GM19099 (cell line): Measurements from ENCODE around the gene CYS1.

ENCODE experiments used
- POLR2A ChIP-seq: IDR thresholded peaks from 3 replicates; pipeline ENCODE4 v1.6.1; 2011; ENCODE audit warnings: low read depth; ENCODE audit not compliant: insufficient read length; ENCODE audit errors: extremely low read depth

Gene CYS1

DNA sequence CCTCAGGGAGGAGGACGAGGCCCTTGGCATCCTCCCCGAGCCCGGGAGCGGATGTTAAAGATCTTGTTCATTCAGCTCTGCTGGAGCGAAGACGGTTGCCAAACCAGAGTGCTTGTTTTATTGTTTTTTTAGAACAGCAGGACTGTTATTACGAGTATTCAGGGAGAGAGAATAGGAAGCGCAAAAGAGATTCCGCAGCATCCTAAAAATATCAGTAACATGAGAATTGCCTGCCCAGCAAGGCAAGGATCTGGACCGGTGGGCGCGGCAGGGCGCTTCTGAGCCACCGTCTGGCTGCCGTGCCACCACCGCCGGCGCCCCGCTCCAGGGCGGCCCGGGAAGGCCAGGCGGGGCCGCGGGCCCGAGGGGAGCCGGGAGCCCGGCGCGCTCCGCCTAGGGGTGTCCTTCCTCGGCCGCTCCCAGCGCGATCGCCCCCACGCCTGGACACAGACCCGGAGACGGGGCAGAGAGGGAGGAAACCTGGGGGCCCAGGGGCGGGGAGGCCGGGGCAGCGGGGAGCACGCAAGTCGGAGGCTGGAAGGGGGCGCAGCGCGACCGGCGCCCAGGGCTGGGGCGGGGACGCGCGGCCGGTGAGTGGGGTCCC lies 843 bp downstream of the CYS1 start:
- no peak for TF ChIP-seq POLR2A

DNA sequence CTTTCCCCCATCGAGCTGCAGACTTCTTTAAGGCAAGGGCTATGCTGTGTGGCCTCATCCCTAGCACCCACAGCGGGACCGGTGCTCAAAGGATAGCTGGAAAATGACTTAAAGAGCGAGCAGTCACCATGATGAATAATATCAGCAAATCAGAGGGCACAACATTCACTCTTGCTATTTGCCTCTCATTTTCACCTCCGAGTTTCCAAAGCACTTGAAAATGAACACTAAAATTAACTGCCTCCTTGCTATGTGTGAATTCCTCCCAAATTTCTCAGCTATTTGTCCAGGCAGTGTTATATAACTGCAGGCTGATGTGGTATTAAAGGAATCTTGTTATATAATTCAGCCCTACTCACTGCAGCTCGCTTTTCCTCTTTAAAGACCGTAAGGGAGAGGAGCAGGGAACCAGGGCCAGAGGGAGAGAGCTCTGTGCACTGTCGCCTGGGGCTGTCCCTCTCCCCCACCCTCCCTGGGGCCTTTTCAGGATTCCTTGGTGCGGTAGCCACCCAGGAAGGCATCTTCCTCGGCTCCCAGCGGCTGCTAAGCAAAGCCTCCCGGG lies 1.4 kb downstream of the CYS1 start:
- TF ChIP-seq POLR2A: no peak

DNA sequence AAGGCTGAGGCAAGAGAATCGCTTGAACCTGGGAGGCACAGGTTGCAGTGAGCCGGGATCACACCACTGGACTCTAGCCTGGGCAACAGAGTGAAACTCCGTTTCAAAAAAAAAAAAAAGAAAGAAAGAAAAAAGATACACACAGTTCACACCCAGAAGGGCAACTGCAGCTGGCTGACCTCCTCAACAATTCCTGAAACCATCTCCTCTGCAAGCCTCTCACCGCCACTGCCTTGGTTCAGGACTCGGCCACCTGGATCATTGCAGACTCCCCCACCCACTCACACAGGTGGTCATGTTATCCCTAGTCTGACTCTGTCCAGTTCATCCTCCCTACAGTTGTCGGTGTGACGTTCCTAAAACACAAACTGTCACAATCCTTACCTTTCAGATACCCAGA lies 2.2 kb downstream of the CYS1 start:
- TF ChIP-seq POLR2A: no peak

DNA sequence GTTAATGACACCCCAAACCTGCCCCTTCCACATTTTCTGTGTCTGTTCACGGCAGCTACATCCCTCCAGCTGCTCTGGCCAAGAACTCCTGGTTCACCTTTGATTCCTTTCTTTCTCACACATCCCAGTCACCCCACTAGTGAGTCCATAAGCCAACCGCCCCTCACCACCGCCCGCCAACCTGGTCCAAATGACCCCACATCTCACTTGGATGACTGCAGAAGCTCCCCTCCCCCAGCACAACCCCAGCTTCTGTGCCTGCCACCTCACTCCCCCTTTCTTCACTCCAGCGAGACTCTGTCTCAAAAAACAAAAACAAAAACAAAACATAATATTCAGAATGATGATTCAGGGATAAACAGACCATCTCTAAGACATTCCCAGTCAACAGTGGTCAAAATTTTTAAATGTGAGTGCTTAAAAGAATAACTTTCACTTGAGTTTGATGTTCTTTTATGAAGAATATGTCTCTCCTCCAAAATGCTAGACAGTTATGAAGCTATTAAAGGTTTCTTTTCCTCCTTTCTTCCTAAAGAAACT lies 3.2 kb downstream of the CYS1 start:
- no peak for TF ChIP-seq POLR2A

DNA sequence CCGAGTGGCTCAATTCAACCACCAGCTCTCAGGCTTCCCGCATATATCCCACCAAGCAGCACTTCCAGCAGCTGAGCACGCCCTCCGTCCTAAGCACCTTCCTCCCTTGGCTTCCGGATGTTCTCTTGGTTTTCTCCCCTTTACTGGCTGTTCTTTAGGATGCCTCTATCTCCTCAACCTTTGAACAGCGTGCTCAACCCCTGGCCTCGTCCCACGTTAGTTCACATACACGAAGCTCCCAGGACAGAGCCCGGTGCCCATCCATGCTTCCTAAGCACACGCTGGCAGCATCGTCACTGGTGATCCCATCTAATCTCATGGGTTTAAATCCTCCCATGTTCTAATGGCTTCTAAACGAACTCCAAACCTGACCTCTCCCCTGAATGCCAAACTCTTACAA lies 3.7 kb downstream of the CYS1 start:
- no peak for TF ChIP-seq POLR2A

DNA sequence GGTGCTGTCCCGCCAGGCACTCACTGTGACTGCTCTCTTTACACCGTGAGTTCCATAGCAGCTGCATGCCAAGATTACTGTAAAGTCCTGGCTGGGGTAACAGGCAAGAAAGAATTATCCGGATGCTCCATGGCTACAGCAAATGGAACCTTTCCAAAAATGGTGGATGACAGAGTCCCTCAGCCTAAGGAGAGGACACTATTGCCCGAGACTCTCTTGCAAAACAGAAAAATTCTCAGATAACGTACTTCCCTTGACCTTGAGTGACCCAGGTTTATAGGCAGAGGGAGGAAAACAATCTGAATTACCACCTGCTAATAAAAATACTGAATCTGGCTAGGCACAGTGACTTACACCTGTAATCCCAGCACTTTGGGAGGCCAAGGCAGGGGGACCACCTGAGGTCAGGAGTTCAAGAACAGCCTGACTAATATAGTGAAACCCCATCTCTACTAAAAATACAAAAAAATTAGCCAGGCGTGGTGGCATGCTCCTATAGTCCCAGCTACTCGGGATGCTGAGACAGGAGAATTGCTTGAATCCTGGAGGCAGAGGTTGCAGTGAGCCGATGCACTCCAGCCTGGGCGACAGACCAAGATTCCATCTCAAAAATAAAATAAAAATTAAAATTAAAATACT lies 4.5 kb downstream of the CYS1 start:
- TF ChIP-seq POLR2A: no peak

DNA sequence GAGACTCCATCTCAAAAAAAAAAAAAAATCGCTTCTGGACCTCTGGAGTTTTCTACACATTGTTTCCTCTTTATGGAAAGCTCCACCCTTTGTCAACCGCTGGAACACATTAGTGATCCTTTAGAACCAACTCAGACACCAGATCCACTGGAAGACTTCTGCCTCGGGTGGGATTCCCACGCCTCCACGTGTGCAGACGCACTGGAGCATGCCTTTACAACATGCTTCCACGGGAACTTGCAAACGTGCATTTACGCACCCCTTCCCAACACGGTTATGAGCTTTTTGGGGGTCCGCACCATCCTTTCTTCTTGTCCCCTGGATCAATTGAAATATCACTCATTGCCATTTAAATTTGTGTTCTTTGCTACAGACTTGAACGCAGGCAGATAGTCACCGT lies 5.1 kb downstream of the CYS1 start:
- no peak for TF ChIP-seq POLR2A

DNA sequence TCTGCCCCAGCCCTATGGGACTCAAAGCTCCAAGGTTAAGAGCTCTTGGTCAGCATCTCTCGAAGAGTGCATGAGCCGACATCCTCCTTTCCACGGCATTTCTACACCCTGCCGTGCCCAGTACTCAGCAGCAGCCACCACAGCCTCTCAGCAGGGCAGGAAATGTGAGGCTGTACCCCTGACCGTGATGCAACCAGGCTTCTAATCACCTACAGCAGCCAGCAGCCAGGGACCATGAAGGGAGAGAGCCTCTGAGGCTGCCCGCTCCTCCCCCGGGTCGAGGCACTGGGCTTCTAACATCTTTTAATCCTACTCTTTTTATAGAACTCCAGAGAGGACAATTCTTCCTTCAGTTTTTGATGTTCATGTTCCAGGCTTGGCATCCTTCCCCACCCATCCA lies 6.5 kb downstream of the CYS1 start:
- TF ChIP-seq POLR2A: no peak

DNA sequence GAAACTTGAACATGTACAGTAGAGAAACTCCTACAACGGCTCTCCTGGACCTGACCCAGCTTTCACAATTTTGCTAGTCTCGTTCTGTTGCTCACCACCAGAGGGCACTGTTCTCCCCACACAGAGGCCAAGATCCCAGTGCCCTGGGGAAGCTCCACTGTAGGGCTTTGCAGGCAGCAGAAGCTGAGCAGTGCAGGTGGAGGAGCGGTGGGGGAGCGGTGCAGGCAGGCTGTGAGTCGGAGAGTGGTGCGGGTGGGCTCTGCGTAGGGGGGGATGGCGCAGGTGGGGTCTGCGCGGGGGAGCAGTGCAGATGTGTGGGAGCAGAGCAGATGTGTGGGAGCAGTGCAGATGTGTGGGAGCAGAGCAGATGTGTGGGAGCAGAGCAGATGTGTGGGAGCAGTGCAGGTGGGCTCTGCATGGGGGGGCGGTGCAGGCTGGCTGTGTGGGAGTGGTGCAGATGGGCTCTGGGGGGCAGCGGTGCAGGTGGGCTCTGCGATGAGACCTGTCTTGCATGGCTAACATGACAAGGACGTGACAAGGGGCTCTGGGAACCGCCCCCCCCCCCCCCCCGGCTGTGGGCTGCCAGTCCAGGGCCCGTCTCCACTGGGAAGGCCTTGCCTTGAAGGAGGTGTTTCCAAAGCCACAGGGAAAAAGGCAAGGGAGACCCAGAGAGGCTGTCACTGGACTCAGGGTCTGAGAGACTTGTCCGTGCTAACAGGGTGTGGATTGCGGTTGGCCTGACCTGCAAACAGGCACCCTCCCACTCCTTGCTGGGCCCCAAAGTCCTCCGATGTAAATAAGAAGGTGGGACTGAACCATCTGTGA lies 7.3 kb downstream of the CYS1 start:
- TF ChIP-seq POLR2A: no peak

DNA sequence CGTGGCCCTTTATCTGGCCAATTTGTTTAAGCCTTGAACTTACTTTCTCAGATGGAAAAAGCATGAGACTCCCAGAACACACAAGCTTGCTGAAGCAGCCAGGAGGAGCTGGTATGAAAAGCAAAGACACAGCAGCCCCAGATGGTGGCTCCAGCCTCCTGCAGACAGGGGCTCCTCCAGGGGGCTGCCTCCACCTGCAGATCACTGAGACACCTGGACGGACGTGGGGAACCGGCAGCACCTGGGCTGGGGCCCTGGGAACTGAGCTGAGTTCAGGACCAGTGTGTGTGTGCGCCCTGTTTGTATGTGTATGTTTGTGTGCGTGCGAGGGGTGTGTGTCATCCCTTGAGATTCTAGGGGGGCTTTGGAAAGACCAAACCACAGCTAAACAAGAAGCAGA lies 8.6 kb downstream of the CYS1 start:
- TF ChIP-seq POLR2A: no peak

DNA sequence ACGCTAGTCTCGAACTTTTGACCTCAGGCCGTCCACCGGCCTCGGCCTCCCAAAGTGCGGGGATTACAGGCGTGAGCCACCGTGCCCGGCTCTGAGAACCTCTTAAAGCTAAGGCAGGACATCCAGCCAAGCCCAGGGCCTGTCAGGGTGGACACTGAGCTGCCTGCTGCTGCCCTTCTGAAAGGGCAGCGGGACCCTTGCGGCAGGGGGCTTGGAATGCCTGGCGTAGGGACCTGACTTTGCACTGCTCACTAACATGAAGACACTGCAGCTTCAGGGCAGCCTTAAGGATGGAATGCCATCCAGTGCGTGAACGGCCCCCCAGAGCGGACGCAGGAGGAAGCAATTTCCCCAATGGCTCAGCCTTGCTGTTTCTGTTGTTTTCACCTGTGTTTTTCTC lies 9.0 kb downstream of the CYS1 start:
- no peak for TF ChIP-seq POLR2A

DNA sequence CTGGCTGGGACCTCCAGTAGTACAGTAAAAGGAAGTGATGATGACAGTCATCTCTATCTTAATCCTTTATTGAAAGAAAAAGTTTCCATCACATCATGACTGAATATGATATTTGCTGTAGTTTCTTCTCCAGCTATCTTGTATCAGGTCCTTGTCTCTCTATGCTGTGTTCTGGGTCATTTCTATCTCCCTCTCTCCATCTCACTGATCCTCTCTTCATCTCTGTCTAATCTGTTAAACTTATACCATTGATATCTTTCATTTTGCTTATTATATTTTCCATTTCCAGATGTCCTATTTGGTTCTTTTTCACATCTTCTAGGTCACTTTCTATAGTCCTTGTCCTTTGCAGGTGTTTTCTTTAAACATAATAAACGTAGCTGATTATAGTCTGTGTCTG lies 12.3 kb downstream of the CYS1 start:
- TF ChIP-seq POLR2A: no peak

DNA sequence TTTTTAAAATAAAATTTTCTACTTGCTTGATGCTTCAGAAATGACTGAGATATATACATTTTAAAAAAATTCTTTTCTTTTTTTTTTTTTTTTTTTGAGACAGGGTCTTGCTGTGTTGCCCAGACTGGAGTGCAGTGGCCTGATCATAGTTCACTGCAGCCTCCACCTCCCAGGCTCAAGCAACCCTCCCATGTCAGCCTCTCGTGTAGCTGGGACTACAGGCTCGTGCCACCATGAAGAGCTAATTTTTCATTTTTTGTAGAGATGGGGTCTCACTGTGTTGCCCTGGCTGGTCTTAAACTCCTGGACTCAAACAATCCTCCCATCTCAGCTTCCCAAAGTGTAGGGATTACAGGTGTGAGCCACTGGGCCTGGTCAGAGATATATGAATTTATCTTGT lies 12.9 kb downstream of the CYS1 start:
- no peak for TF ChIP-seq POLR2A

DNA sequence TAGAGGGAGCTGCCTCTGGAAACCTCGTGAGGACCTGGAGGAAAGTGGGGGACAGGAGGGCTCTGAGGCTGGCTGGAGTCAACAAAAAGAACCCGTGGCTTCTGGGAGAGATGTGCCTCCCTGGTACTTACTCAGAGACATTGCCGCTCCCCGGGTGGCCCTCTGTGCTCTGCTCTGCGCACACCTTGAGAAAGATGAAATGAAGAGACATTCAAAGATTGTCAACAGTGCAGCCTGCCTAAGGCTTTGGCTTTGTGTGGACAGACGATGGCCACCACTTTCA lies 14.5 kb downstream of the CYS1 start:
- TF ChIP-seq POLR2A: no peak

DNA sequence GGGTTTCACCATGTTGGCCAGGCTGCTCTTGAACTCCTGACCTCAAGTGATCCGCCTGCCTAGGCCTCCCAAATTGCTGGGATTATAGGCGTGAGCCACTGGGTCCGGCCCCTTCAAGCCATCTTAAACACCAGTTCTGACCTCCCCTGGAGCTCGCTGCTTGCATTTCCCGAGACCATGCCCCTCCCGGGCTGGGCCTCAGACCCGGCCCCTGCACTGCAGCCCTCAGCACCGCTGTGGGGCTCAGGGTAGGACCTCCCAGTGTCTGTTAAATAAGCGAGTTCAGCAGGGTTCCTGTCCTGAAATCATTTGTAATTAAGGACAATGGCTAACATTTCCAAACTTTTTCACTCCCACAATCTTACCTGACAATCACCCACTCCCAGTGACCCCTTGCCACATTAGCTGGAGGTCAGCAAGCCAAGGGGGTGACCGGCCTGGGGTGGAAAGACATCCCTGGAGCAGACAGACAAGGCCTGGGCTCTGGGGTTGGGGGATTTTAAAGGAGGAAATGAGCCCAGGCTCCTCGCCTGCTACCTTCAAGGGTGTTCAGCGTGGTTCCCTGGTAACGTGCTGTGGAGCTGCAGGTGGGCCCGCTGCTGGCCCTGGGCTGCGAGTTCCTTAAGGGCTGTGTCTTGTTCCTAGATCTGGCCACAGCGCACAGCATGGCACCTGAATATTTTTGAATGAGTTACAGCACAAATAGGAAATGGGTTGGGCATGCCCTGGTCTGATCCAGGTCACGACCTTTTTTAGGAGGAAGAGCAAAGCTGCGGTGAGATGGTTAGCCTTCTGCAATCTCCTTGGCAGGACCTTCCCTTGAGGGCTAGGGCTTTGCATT lies 15.1 kb downstream of the CYS1 start:
- no peak for TF ChIP-seq POLR2A
